ENCODE measurements around the gene ESD.

ESD gene

GRCh38 chr13:46745706-46746105 lies 51.3 kb downstream of the ESD start:
- Histone ChIP-seq H3K4me3 (ENCODE audit: low read depth, low read length) (no peak overlapping the region), H3K9me3 (ENCODE audit: control insufficient read depth, insufficient read depth, low read depth, low read length) (no peaks in the 10 kb centered on the region), H3K36me3 (ENCODE audit: control insufficient read depth in 2 of 2, insufficient read depth in 1 of 2, low read length in 2 of 2) (peaks cover 0 to 39% of the 10 kb centered on the region in 2 experiments; a peak in 2 of 3 replicates), H3K4me1 (ENCODE audit: control insufficient read depth, insufficient read depth, low read length) (no peaks in the 10 kb centered on the region), H3K27ac (ENCODE audit: extremely low read depth, low read depth, low read length) (no peak overlapping the region)
- ChIA-PET POLR2A (no interaction called here), CTCF (no interaction called here)
- TF ChIP-seq ZNF274 (IDR thresholded peaks at IDR 0.05; ENCODE audit: low read length) (no peak), ZNF274 (tag by site-specific recombination; IDR thresholded peaks at IDR 0.05; ENCODE audit: borderline replicate concordance) (no peak), ATF2 (tag by site-specific recombination; IDR thresholded peaks at IDR 0.05; ENCODE audit: low read depth) (no peak), YY1 (tag by site-specific recombination; IDR thresholded peaks at IDR 0.05) (no peak)

GRCh38 chr13:46745062-46745461 lies 51.9 kb downstream of the ESD start:
- peaks cover 0 to 32% of the 10 kb centered on the region in 2 experiments; a peak in 2 of 3 replicates for H3K36me3 ChIP-seq (ENCODE audit: control insufficient read depth in 2 of 2, insufficient read depth in 1 of 2, low read length in 2 of 2)
- H3K4me3 ChIP-seq (ENCODE audit: low read depth, low read length): no peak overlapping the region
- ChIA-PET POLR2A (no interaction called here), CTCF (no interaction called here)
- H3K9me3 ChIP-seq (ENCODE audit: control insufficient read depth, insufficient read depth, low read depth, low read length): no peaks in the 10 kb centered on the region
- H3K27ac ChIP-seq (ENCODE audit: extremely low read depth, low read depth, low read length): no peak overlapping the region
- TF ChIP-seq INSM2 (tag by site-specific recombination; IDR thresholded peaks at IDR 0.05) (no peak), ZNF302 (tag by site-specific recombination; IDR thresholded peaks at IDR 0.05; ENCODE audit: low read depth) (no peak), ZNF248 (tag by site-specific recombination; IDR thresholded peaks at IDR 0.05) (no peak), PRDM4 (tag by site-specific recombination; IDR thresholded peaks at IDR 0.05) (no peak), ZNF398 (tag by site-specific recombination; IDR thresholded peaks at IDR 0.05) (no peak), TSHZ1 (tag by site-specific recombination; IDR thresholded peaks at IDR 0.05; ENCODE audit: borderline replicate concordance) (no peak), ZNF521 (tag by site-specific recombination; IDR thresholded peaks at IDR 0.05) (no peak)
- no peaks in the 10 kb centered on the region for H3K4me1 ChIP-seq (ENCODE audit: control insufficient read depth, insufficient read depth, low read length)

All from HEK293 (cell line).